ENCODE results near the gene GARIN3. TPM values are rescaled to one million over a fixed set of nuclear protein-coding genes. Genes with fewer than 3 reads are reported as not detected.
A peak's percentile ranks its signal among the peaks of the same experiment; 100 is the strongest.

The GARIN3 gene
- not detected for total RNA-seq
- polyA plus RNA-seq: not detected
- long read RNA-seq, donor 1: 0 reads
- long read RNA-seq, donor 2: 0 reads
- long read RNA-seq, donor 3: 0 reads

DNA sequence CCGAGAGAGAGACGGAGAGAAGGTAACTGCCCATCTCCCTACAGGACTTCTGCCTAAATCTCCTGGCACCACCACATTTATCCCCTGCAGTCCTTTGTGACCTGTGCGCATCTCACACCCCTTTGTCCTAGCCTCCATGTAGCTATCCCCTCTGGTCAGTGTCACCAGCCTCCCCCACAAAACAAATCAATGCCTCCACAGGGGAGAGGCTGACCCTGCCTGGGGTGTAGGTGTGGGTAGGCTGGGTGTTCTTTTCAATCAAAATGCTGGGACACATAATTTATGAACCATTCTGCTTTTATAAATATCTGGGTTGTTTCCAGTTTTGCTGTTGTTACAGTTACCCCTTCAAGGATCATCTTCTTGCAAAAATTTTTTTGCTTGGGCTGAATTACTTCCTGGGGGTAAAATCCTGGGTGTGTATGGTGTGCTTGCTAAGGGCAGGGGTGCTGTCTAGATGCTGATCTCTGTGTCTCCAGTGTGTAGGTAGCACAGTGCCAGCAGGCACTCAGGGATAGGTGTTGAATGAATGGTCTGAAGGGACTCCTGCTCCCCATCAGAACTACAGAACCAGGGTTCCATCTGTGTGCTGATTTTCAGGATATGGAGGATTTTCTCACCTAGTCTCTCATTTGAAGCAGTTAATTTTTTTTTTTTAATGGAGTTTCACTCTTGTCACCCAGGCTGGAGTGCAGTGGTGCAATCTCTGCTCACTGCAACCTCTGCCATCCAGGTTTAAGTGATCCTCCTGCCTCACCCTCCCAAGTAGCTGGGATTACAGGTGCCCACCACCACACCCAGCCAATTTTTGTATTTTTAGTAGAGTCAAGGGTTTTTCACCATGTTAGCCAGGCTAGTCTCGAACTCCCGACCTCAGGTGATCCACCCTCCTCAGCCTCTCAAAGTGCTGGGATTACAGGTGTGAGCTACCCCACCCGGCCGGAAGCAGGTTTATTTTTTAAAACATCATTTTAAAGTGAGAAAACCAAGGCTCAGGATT, at the start of gene GARIN3:
GARIN3 (minus strand) TSS at position 51 of the 1,000 bp plus-strand sequence. CDS start 96 bp downstream, outside the sequence.
- TF ChIP-seq, protein P1, sequence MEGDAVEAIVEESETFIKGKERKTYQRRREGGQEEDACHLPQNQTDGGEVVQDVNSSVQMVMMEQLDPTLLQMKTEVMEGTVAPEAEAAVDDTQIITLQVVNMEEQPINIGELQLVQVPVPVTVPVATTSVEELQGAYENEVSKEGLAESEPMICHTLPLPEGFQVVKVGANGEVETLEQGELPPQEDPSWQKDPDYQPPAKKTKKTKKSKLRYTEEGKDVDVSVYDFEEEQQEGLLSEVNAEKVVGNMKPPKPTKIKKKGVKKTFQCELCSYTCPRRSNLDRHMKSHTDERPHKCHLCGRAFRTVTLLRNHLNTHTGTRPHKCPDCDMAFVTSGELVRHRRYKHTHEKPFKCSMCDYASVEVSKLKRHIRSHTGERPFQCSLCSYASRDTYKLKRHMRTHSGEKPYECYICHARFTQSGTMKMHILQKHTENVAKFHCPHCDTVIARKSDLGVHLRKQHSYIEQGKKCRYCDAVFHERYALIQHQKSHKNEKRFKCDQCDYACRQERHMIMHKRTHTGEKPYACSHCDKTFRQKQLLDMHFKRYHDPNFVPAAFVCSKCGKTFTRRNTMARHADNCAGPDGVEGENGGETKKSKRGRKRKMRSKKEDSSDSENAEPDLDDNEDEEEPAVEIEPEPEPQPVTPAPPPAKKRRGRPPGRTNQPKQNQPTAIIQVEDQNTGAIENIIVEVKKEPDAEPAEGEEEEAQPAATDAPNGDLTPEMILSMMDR (IDR thresholded peaks at IDR 0.05): no peak
- no peak for ATAC-seq
- intact Hi-C loops (cut with DNase I): loop anchor here in 1 of 10 donors (10.0 kb wide), 1 partner anchor 78 kb away; no protein-coding TSS in a partner anchor
- Histone ChIP-seq H3K9me3 (no peaks in the 10 kb centered on the region), H3K27ac (no peak within 1 kb of the TSS), H3K36me3 (no peaks in the 10 kb centered on the region), H3K4me1 (no peaks in the 10 kb centered on the region), H3K4me3 (no peak within 1 kb of the TSS), H3K27me3 (peaks cover 0 to 26% (median 12%) of the 10 kb centered on the region in 7 donors)
- 90% methylated on average over 7 of the region's 7 CpGs for WGBS, 2 donors
- DNase-seq: no peak

DNA sequence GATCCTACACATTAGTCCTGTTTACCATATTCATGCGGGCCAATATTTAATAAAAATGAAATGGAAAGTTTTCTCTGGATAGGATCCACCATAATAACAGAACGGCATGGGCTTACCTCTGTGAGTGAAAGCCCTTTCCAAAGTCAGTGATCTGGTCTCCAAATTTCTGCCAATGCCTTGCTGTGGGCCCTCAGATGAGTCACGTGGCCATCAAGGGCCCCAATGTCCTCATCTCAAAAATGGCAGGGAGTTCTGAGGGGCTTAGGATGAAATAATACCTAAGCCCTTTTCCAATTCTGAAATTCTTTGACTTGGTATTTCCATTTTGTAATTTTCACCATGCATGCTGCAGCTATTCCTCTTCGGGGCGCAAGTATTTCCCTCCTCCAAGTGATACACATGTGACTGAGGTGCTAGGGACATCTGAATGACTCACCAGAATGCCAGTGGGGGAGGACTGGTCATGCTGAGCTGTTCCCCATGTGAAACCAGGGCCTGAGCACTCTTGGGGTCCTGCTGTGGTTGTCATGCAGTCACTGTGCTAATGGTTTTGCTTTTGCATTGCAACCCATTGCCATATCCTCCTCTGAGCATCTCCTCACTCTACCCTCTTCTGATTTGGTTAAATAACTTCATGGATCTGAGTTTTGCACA, 49.6 kb upstream of the GARIN3 start:
- Histone ChIP-seq H3K27me3 (peaks cover 0 to 3% (median 0%) of the 10 kb centered on the region in 7 donors), H3K9me3 (no peaks in the 10 kb centered on the region), H3K36me3 (no peaks in the 10 kb centered on the region), H3K4me1 (peaks cover 0 to 28% (median 0%) of the 10 kb centered on the region in 9 donors), H3K27ac (peak overlapping the region in 1 of 10 donors; percentile 22), H3K4me3 (no peak overlapping the region)
- intact Hi-C loops (cut with DNase I): no loop called here
- no peak for DNase-seq
- TF ChIP-seq, protein P1 (IDR thresholded peaks at IDR 0.05): no peak
- 71 to 79% methylated on average over 5 of the region's 5 CpGs for WGBS, 2 donors
- no peak for ATAC-seq

DNA sequence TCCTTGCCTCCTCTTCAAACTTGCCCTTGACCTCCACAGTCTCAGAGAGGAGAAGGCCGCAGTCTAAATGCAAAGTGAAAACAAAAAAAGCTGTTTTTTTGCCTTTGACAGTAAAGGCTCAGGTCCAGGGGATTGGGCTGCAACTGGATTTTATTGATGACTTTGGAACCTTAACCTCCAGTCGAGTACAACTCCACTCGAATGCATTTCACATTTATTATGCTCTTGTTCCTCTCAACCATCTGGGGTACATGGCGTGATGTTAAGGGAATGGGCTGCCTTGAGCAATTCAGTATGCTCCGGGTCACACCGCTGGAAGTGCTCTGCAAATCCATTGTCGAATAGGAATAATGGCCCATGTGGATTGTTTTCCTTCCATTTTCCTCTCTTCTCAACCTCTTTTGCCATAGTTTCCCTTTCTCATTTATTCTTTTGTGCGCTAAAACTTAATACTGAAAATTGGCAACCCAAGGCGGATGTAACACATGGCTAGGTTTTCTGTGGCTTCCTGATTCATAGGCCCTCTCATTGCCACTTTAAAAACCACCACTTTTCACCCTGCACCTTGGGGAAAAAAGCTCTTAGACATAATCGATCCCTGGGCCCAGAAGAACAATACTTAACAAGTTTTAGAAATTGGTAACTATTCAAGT, 48.9 kb upstream of the GARIN3 start:
- Histone ChIP-seq H3K27me3 (peaks cover 0 to 3% (median 0%) of the 10 kb centered on the region in 7 donors), H3K27ac (peak overlapping the region in 1 of 10 donors; percentile 37), H3K4me1 (peaks cover 0 to 28% (median 0%) of the 10 kb centered on the region in 9 donors), H3K9me3 (no peaks in the 10 kb centered on the region), H3K36me3 (no peaks in the 10 kb centered on the region), H3K4me3 (no peak overlapping the region)
- TF ChIP-seq, protein P1 (IDR thresholded peaks at IDR 0.05): no peak
- DNase-seq: no peak
- 91 to 94% methylated on average over 10 of the region's 10 CpGs for WGBS, 2 donors
- ATAC-seq: no peak
- intact Hi-C loops (cut with DNase I): no loop called here

- TF ChIP-seq, protein P1 (IDR thresholded peaks at IDR 0.05): no peak
Observed at GRCh38 chr5:157214415-157214814, 48.4 kb upstream of the GARIN3 start.

More at GRCh38 chr5:157214415-157214814, 48.4 kb upstream of the GARIN3 start:
- H3K4me3 ChIP-seq: no peak overlapping the region
- H3K27ac ChIP-seq: peak overlapping the region in 1 of 10 donors; percentile 37
- intact Hi-C loops (cut with DNase I): no loop called here
- no peak for DNase-seq
- H3K36me3 ChIP-seq: no peaks in the 10 kb centered on the region
- peaks cover 0 to 3% (median 0%) of the 10 kb centered on the region in 7 donors for H3K27me3 ChIP-seq
- H3K9me3 ChIP-seq: no peaks in the 10 kb centered on the region
- H3K4me1 ChIP-seq: peaks cover 0 to 25% (median 0%) of the 10 kb centered on the region in 9 donors
- ATAC-seq: no peak
